Activated CD4-positive, CD25-positive, alpha-beta regulatory T cell treated with anti-CD3 and anti-CD28 coated beads, Interleukin-2, amount 50 U/mL, for 72 hours (primary cell): Measurements from ENCODE around the gene PRKAG2.

Experiments
- DNase-seq: peaks from one replicate; pipeline ENCODE4 v3.0.0; 2021

The PRKAG2 gene

DNA sequence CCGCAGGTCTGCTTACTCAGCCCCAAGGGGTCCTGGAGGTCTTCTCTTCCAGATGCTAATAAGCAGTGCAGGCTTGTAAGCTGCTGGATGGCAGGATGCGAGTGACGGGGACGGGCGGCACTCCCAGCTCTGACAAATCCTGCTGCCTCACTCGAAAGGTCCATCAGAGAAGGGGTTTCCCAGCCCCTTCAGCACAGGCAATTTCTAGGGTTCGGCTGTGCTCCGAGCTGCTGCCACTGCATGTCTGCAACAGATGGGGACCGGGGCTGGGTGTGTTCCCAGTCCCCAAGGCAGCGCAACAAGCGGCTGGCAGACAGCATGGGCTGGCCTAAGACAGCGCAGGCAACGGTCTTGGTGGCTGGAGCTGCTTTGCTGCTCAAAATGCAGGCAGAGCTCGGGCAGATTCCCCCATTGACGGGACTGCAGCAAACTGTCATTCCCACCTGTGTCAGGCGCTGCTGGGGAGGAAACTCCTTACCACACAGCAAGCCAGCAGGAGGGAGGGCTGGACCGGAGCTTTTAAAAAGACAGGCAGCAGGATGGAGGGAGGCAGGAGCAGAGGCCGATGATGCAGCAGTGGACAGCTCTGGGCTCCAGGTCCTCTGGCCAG is 62.4 kb downstream of the PRKAG2 start:
- DNase-seq, result no peak

DNA sequence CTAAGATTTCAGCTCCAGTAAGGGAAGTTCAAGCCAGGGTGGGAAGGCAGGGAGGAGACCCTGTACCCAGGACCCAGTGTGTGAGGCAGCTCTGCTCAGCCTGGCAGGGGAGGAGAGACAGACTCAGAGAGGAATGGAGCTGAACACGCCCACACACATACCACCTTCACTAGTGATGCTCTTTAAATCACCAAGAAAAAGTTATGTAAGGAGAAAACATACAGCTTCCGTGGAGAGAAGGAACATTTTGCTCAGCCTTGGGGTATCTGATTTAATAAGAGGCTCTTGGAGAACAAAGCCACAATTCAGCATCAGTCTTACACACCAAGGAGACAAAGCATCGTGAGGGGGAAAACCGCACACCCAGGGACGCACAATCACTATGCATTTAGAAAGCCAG is 62.9 kb downstream of the PRKAG2 start:
- DNase-seq, result no peak

- no peak for DNase-seq
Measured at GRCh38 chr7:151813445-151813844, 63.5 kb downstream of the PRKAG2 start.

DNA sequence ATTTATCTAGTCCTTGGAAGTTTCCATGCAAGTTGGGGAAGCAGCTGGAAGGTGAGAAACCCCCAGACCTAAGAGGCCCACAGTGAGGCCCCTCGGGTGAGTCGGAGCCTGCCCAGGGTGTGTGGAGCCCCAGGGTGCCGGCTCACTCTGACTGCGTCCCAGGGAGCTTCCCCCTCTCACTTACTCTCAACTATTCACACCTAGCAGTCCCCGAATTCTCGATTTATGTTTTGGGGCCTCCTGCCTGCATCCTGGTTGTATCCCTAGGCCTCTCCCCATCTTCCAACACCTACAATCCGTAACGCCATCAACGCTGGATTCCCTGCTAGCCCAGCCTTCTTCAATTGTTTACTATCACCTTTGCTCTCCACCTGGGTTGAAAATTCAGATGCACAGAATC is 63.9 kb downstream of the PRKAG2 start:
- DNase-seq, result no peak

GRCh38 chr7:151810441-151811232 is 66.3 kb downstream of the PRKAG2 start:
- no peak for DNase-seq

GRCh38 chr7:151809864-151810170 is 67.1 kb downstream of the PRKAG2 start:
- DNase-seq, result no peak

GRCh38 chr7:151809146-151809863 is 67.6 kb downstream of the PRKAG2 start:
- no peak for DNase-seq

- no peak for DNase-seq
Measured at GRCh38 chr7:151808400-151809145, 68.3 kb downstream of the PRKAG2 start.

DNA sequence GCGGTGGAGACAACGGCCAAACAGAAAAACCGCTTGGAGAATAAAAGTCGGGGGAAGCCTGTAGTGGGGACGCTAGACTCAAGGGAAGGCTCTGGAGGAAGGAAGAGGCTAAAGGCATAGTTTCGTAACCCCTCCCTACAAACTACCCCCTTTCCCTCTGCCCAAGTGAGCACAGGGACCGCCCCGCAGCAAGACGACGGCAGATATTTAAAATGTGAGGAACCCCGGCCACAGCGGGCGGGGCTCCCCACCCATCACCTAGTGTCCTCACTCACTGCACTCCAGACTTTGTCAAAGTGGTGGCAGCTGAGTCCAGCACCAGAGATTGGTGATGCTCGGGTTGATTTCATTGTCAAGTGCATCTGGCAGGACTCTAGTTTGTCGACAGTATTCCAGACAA is 69.1 kb downstream of the PRKAG2 start:
- DNase-seq, result no peak

- no peak for DNase-seq
Measured at GRCh38 chr7:151806952-151807775, 69.8 kb downstream of the PRKAG2 start.

- DNase-seq, result no peak
Measured at GRCh38 chr7:151806204-151806603, 70.7 kb downstream of the PRKAG2 start.

GRCh38 chr7:151805191-151805590 is 71.7 kb downstream of the PRKAG2 start:
- DNase-seq, result no peak

DNA sequence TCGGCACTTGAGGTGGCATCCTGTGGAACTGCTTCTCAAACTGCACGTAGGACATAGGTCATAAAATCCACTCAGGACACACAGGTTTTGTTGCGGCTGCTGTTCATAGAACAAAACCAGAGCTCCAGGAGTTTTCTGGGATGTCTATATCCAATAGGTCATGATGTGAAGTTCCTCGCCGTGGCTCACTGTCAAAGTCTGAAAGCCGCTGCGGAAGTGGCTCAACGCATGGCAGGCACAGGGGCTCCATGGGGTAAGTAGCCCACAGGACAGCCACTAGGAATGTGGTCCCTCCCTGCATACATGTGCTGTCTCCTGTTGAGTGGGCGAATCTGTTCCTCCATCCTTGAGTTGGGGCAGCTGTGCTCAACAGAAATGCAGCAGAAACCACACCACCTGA is 72.2 kb downstream of the PRKAG2 start:
- no peak for DNase-seq

GRCh38 chr7:151803841-151804240 is 73.1 kb downstream of the PRKAG2 start:
- DNase-seq, result no peak

DNA sequence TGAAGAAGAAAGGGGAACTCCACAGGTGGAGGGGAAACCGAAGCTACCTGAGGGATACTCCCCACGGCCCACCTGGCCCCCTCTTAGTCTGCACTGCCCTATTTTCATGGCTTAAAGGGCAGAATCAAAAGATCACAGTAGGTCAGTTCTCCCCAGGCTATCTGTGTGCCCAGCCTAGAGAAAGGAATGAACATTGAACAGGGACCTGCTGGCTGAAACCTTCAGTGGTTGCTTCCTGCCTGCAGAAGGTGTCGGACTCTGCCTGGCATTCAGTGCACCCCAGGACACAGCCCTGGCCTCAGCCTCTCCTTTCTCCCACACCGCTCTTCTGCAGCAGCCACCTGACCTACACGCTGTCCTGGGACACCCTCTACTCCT is 74.5 kb downstream of the PRKAG2 start:
- DNase-seq, result no peak

- no peak for DNase-seq
Measured at GRCh38 chr7:151801782-151802468, 75.0 kb downstream of the PRKAG2 start.

- DNase-seq, result no peak
Measured at GRCh38 chr7:151801291-151801690, 75.6 kb downstream of the PRKAG2 start.

- DNase-seq, result no peak
Measured at GRCh38 chr7:151800861-151801260, 76.1 kb downstream of the PRKAG2 start.

DNA sequence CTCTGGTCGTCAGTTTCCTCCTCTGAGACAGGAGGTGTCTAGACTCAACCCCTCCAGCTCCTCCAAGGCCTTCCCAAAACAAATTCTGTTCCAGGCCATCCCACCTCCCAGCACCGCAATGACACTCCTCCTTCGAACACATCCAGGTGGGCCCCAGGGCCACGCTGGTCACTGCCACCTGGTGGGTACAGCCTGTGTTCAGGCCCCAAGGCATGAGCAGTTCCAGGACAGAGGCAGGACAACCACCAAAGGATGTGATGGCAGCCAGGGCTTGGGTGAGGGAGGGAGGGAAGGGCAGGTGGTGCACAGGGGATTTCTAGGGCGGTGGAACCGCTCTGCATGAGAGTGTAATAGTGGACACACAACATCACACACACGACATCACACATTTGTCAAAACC is 76.5 kb downstream of the PRKAG2 start:
- no peak for DNase-seq

- DNase-seq, result no peak
Measured at GRCh38 chr7:151799506-151799905, 77.4 kb downstream of the PRKAG2 start.

- no peak for DNase-seq
Measured at GRCh38 chr7:151798851-151799448, 78.0 kb downstream of the PRKAG2 start.
